NCI-H2171 treated with DMSO at 0.1 percent for 48 hours (cell line): ENCODE measurements around the gene NGDN.
A peak's percentile ranks its signal among the peaks of the same experiment; 100 is the strongest.

Source experiments
- DNase-seq: peaks from one replicate; lab custom pipeline; 2025; lab: John Stamatoyannopoulos, UW

Gene NGDN

DNA sequence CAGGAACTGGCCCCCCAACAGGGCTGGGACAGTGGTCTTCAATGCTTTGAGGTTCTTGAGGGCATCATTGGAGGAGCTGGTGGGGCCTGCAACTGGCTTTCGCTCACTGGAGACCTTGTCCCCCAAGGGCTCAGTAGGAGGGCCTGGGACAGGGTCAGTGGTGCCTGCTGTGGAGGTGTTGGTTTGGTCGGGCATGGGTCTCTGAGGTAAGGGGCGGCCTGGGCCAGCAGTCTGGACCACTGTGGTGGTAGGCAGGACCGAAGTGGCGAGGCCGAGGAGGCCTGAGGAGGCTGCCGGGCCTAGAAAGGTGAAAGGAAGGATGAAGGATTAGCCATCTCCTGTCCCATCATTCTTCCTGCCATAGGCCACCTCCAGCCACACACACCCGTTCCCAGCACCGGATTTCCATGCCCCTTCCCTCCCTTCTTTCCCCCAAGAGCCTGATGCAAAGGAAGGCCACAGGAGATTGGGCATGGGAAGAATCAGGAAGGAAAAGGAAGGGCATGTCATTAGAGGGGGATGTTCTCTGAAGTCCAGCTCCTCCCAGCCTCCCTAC is 53.2 kb downstream of the NGDN start:
- DNase-seq, result no peak

DNA sequence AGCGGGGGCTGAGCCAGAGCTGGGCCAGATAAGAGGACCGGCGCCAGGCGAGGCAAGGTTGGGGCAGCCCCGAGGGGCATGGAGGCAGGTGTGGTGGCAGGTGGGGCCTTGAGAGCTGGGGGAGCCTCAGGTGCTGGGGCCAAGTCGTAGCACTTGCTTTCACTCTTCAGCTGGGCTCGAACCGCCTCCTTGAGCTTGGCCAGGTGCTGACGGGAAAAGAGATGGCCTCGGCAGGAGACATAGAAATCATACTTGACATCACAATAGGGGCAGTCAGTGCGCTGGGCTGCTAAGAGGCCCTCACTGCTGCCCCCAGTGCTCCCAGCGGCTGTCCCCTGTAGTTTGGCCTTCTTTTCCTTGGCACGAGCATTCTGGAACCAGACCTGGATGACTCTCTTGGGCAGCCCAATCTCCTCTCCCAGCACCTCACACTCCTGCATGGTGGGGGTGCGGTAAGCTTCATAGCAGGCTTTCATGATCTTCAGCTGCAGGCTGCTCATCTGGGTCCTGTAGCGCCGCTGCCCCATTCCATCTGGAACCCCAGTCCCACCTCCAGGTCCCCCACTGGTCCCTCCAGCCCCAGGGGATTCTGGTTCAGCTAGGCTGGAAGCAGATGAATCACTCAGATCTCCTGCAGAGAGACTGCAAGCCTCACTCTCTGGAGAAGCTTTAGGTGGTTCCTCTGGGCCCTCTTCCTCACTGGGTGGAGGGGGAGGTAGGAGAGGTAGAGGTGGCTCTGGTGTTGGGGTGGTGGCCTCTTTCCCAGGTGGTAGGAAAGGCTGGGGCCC is 53.9 kb downstream of the NGDN start:
- DNase-seq, result no peak

DNA sequence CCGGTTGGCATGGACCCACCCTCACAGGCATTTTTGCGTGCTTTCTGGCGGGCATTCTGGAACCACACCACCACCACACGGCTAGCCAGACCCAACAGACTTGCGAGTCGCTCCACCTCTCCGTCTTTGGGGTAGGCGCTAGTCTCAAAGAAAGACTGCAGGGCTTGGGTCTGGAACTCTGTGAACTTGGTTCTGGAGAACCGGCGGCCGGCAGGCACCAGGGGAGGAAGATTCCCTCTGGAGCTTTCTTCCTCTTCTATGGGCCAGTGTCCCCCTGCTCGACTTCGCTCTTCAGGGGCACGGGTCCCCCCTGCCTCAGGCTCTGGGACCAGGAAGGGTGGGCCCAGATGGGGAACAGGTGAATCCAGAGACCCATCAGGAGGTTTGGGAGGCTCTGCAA is 55.5 kb downstream of the NGDN start:
- DNase-seq, result no peak

DNA sequence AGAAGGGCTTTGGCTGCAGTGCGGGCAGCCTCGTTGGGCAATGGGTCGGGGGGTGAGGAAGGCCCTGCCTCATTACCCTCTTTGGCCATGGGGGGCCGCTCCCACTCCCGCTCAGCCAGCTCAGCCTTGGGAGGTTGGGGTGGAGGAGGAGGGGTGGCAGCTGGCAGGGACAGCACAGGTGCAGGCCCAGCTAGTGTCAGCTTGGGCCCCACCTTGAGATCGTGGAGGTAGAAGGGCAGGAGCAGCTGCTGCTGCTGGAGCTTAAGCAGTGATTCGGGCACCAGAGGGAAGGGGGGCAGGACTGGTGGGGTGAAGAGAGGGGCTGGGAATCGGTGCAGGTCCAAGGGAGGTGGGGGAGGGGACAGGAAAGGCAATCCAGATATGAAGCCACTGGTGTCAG is 56.1 kb downstream of the NGDN start:
- DNase-seq, result peak; percentile 78
